HG03571 (cell line): ENCODE results near the gene HS3ST4.

Experiments used
- ATAC-seq: cut with Tn5 transposase; IDR thresholded peaks from one replicate; pipeline ENCODE4 v1.9.1; 2021; ENCODE audit not compliant: unreplicated experiment

The HS3ST4 gene

GRCh38 chr16:25817295-25817694 is 125.5 kb downstream of the HS3ST4 start:
- no peak for ATAC-seq

GRCh38 chr16:25817876-25818275 is 126.1 kb downstream of the HS3ST4 start:
- ATAC-seq = no peak

- ATAC-seq = no peak
These were observed 132.1 kb downstream of the HS3ST4 start for GRCh38 chr16:25823891-25824290.

GRCh38 chr16:25827709-25828108 is 135.9 kb downstream of the HS3ST4 start:
- ATAC-seq = no peak

GRCh38 chr16:25828510-25828909 is 136.8 kb downstream of the HS3ST4 start:
- ATAC-seq = no peak

GRCh38 chr16:25832291-25832690 is 140.5 kb downstream of the HS3ST4 start:
- ATAC-seq = no peak

GRCh38 chr16:25834101-25834500 is 142.3 kb downstream of the HS3ST4 start:
- ATAC-seq = no peak

GRCh38 chr16:25835126-25835525 is 143.4 kb downstream of the HS3ST4 start:
- ATAC-seq = no peak

GRCh38 chr16:25838724-25839186 is 147.0 kb downstream of the HS3ST4 start:
- no peak for ATAC-seq

- no peak for ATAC-seq
These were observed 150.0 kb downstream of the HS3ST4 start for GRCh38 chr16:25841761-25842160.

- no peak for ATAC-seq
These were observed 154.1 kb downstream of the HS3ST4 start for GRCh38 chr16:25845901-25846300.

- ATAC-seq = no peak
These were observed 162.4 kb downstream of the HS3ST4 start for GRCh38 chr16:25854141-25854540.

GRCh38 chr16:25855063-25855462 is 163.3 kb downstream of the HS3ST4 start:
- no peak for ATAC-seq

GRCh38 chr16:25855818-25856217 is 164.1 kb downstream of the HS3ST4 start:
- no peak for ATAC-seq

- ATAC-seq = no peak
These were observed 167.9 kb downstream of the HS3ST4 start for GRCh38 chr16:25859645-25860044.

GRCh38 chr16:25867041-25867440 is 175.3 kb downstream of the HS3ST4 start:
- no peak for ATAC-seq

GRCh38 chr16:25868106-25868505 is 176.3 kb downstream of the HS3ST4 start:
- ATAC-seq = no peak

GRCh38 chr16:25868706-25869370 is 177.1 kb downstream of the HS3ST4 start:
- no peak for ATAC-seq

- ATAC-seq = no peak
These were observed 180.8 kb downstream of the HS3ST4 start for GRCh38 chr16:25872369-25873070.

- no peak for ATAC-seq
These were observed 182.4 kb downstream of the HS3ST4 start for GRCh38 chr16:25874196-25874595.

GRCh38 chr16:25875956-25876598 is 184.3 kb downstream of the HS3ST4 start:
- no peak for ATAC-seq

- ATAC-seq = no peak
These were observed 185.3 kb downstream of the HS3ST4 start for GRCh38 chr16:25877103-25877502.
